ENCODE data around the gene ENDOU. TPM values are rescaled to one million over a fixed set of nuclear protein-coding genes. Genes with fewer than 3 reads are reported as not detected.

ENDOU gene
- total RNA-seq, 1 experiment from 2014 or later: not detected

GRCh38 chr12:47748899-47749298 is 23.6 kb upstream of the ENDOU start:
- DNase-seq (ENCODE audit: low read depth, low spot score) (no peak), ATAC-seq (no peak)
- no TSS peak for BruUV-seq (replicated peaks)
- Histone ChIP-seq H3K27me3 (ENCODE audit: control insufficient read depth, insufficient read depth, low read length) (no peaks in the 10 kb centered on the region), H3K4me1 (ENCODE audit: control insufficient read depth, insufficient read depth, low read length) (peaks cover 5% of the 10 kb centered on the region), H3K36me3 (ENCODE audit: control insufficient read depth, insufficient read depth, low read length) (no peaks in the 10 kb centered on the region), H3K9me3 (ENCODE audit: control insufficient read depth, insufficient read depth, low read depth, low read length) (no peaks in the 10 kb centered on the region), H3K4me3 (ENCODE audit: low read depth in 2 of 2, low read length in 2 of 2) (no peak overlapping the region), H3K27ac (ENCODE audit: low read length) (no peak overlapping the region)
- in situ Hi-C loops (cut with HindIII; ENCODE audit: low pct_unique_long_range_greater_than_20kb, low sequenced_read_pairs) (no loop called here), intact Hi-C loops (cut with micrococcal nuclease; ENCODE audit: unreplicated experiment) (no loop called here)
- ChIA-PET POLR2A (no interaction called here), CTCF (no interaction called here)
- no peak for TF ChIP-seq SIN3A (IDR thresholded peaks at IDR 0.05; ENCODE audit: borderline replicate concordance, insufficient read depth, low read depth, low read length)
- no peak for TF ChIP-seq POLR2AphosphoS5 (IDR thresholded peaks at IDR 0.05; ENCODE audit: low read depth, low read length)
- no peak for TF ChIP-seq TCF7L2 (IDR thresholded peaks at IDR 0.05; ENCODE audit: low read depth, low read length)
- TF ChIP-seq CTCF (IDR thresholded peaks at IDR 0.05): no peak
- TF ChIP-seq REST (IDR thresholded peaks at IDR 0.05; ENCODE audit: insufficient read depth in 1 of 2, low read depth in 2 of 2, low read length in 1 of 2): no peak

- CTCF ChIA-PET: no interaction called here
- no TSS peak for BruUV-seq (replicated peaks)
These were observed 23.2 kb upstream of the ENDOU start for GRCh38 chr12:47748507-47748828.

More at GRCh38 chr12:47748507-47748828, 23.2 kb upstream of the ENDOU start:
- POLR2A ChIA-PET: no interaction called here
- in situ Hi-C loops (cut with HindIII; ENCODE audit: low pct_unique_long_range_greater_than_20kb, low sequenced_read_pairs) (no loop called here), intact Hi-C loops (cut with micrococcal nuclease; ENCODE audit: unreplicated experiment) (no loop called here)
- Histone ChIP-seq H3K27me3 (ENCODE audit: control insufficient read depth, insufficient read depth, low read length) (no peaks in the 10 kb centered on the region), H3K9me3 (ENCODE audit: control insufficient read depth, insufficient read depth, low read depth, low read length) (no peaks in the 10 kb centered on the region), H3K36me3 (ENCODE audit: control insufficient read depth, insufficient read depth, low read length) (no peaks in the 10 kb centered on the region), H3K4me3 (ENCODE audit: low read depth in 2 of 2, low read length in 2 of 2) (no peak overlapping the region), H3K27ac (ENCODE audit: low read length) (no peak overlapping the region), H3K4me1 (ENCODE audit: control insufficient read depth, insufficient read depth, low read length) (peaks cover under 1% of the 10 kb centered on the region; the same call in 1 of the 2 replicates)
- TF ChIP-seq CTCF (IDR thresholded peaks at IDR 0.05): no peak
- TF ChIP-seq SIN3A (IDR thresholded peaks at IDR 0.05; ENCODE audit: borderline replicate concordance, insufficient read depth, low read depth, low read length): no peak
- no peak for TF ChIP-seq REST (IDR thresholded peaks at IDR 0.05; ENCODE audit: insufficient read depth in 1 of 2, low read depth in 2 of 2, low read length in 1 of 2)
- no peak for TF ChIP-seq TCF7L2 (IDR thresholded peaks at IDR 0.05; ENCODE audit: low read depth, low read length)
- TF ChIP-seq POLR2AphosphoS5 (IDR thresholded peaks at IDR 0.05; ENCODE audit: low read depth, low read length): no peak
- DNase-seq (ENCODE audit: low read depth, low spot score) (no peak), ATAC-seq (no peak)
